Natural killer cell (primary cell): ENCODE results near the gene CLEC2A. TPM values are rescaled to one million over a fixed set of nuclear protein-coding genes. Genes with fewer than 3 reads are reported as not detected.

Source experiments
- ATAC-seq, 3 donors: fragments of 150-1000 bp in 2 of 3; fragments of 200-7000 bp in 1 of 3; cut with Tn5 transposase; 1 replicate in 1 of 3; 2 replicates in 2 of 3; pipeline ENCODE4 v1.10.0; 2021; ENCODE audit warnings: mild to moderate bottlenecking in 2 of 3, moderate library complexity in 2 of 3
- DNase-seq, 2 donors: peaks; one replicate each; pipeline versions ENCODE4 v3.0.0 to v3.0.0-alpha.2; 2013 to 2021; ENCODE audit warnings: mixed read lengths in 1 of 2
- H3K27ac ChIP-seq: one replicate; pipeline ENCODE4 v1.5.1; 2013; ENCODE audit warnings: mild to moderate bottlenecking, low read length
- H3K27me3 ChIP-seq: one replicate; pipeline ENCODE4 v1.6.1; 2013; ENCODE audit warnings: low read length; ENCODE audit not compliant: control insufficient read depth, insufficient read depth
- H3K36me3 ChIP-seq: one replicate; pipeline ENCODE4 v1.6.1; 2013; ENCODE audit warnings: low read length; ENCODE audit not compliant: control insufficient read depth, insufficient read depth
- H3K4me1 ChIP-seq: one replicate; pipeline ENCODE4 v1.6.1; 2013; ENCODE audit warnings: low read length; ENCODE audit not compliant: control insufficient read depth, insufficient read depth
- H3K4me3 ChIP-seq: one replicate; pipeline ENCODE4 v1.5.1; 2013; ENCODE audit warnings: low read length
- H3K9me3 ChIP-seq: one replicate; pipeline ENCODE4 v1.6.1; 2013; ENCODE audit warnings: low read length; ENCODE audit not compliant: control insufficient read depth, insufficient read depth
- H3K27ac Mint-ChIP-seq, 2 donors: one replicate each; pipeline ENCODE4 v1.8.0; 2022; ENCODE audit warnings: mild to moderate bottlenecking in 2 of 2, mixed read lengths in 2 of 2, moderate library complexity in 1 of 2
- H3K27me3 Mint-ChIP-seq, 2 donors: one replicate each; pipeline ENCODE4 v1.8.0; 2022; ENCODE audit warnings: low read depth in 2 of 2, mixed read lengths in 2 of 2
- H3K36me3 Mint-ChIP-seq: one replicate; pipeline ENCODE4 v1.8.0; 2022; ENCODE audit warnings: mixed read lengths
- H3K4me1 Mint-ChIP-seq, 2 donors: one replicate each; pipeline ENCODE4 v1.8.0; 2022; ENCODE audit warnings: mixed read lengths in 2 of 2
- H3K4me3 Mint-ChIP-seq: one replicate; pipeline ENCODE4 v1.8.0; 2022; ENCODE audit warnings: mild to moderate bottlenecking, moderate library complexity, mixed read lengths
- H3K9me3 Mint-ChIP-seq, 2 donors: one replicate each; pipeline ENCODE4 v1.8.0; 2022; ENCODE audit warnings: mixed read lengths in 2 of 2
- WGBS: methylation state at CpG from one replicate; pipeline ENCODE4 v1.1.7; 2013; ENCODE audit warnings: missing lambda C conversion rate; ENCODE audit not compliant: insufficient coverage; 5-methylcytosine and 5-hydroxymethylcytosine counted together
- intact Hi-C: fragments of 100-400 bp; cut with micrococcal nuclease; formaldehyde crosslinking; loops from one replicate; pipeline ENCODE4 v1.14.2; 2022
- total RNA-seq, 4 donors: library from RNA; stranded (reverse); fragments of 120-200 nt in 1 of 4; gene quantifications; one replicate each; pipeline versions ENCODE4 v1.2.3 to v1.2.4, GENCODE V29; 2013 to 2022
- TF ChIP-seq, protein P1 (sequence below): fragments of 200-600 bp; IDR thresholded peaks from one replicate; pipeline ENCODE4 v1.8.0; 2022; ENCODE audit warnings: antibody characterized with exemption

CLEC2A gene
- total RNA-seq, 3 donors from 2014 or later (not counting 1 experiment from before 2014, with no cell fraction given): not detected

- Histone ChIP-seq H3K4me1 (peaks cover 16% of the 10 kb centered on the region), H3K27ac (peak overlapping the region; percentile 72), H3K27me3 (no peaks in the 10 kb centered on the region), H3K36me3 (peaks cover 6% of the 10 kb centered on the region), H3K9me3 (peaks cover 3% of the 10 kb centered on the region), H3K4me3 (peak overlapping the region; percentile 99)
- TF ChIP-seq, protein P1, sequence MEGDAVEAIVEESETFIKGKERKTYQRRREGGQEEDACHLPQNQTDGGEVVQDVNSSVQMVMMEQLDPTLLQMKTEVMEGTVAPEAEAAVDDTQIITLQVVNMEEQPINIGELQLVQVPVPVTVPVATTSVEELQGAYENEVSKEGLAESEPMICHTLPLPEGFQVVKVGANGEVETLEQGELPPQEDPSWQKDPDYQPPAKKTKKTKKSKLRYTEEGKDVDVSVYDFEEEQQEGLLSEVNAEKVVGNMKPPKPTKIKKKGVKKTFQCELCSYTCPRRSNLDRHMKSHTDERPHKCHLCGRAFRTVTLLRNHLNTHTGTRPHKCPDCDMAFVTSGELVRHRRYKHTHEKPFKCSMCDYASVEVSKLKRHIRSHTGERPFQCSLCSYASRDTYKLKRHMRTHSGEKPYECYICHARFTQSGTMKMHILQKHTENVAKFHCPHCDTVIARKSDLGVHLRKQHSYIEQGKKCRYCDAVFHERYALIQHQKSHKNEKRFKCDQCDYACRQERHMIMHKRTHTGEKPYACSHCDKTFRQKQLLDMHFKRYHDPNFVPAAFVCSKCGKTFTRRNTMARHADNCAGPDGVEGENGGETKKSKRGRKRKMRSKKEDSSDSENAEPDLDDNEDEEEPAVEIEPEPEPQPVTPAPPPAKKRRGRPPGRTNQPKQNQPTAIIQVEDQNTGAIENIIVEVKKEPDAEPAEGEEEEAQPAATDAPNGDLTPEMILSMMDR: no peak
- DNase-seq: peak in 1 of 2 donors; percentile 33
- Mint-ChIP-seq H3K27ac (peak overlapping the region; percentile 98 to 100), H3K4me3 (peak overlapping the region; percentile 99), H3K4me1 (peaks cover 58 to 63% of the 10 kb centered on the region in 2 donors), H3K9me3 (peaks cover 5 to 8% of the 10 kb centered on the region in 2 donors), H3K27me3 (no peaks in the 10 kb centered on the region), H3K36me3 (peaks cover 28% of the 10 kb centered on the region)
- no peak for ATAC-seq
- intact Hi-C loops: loop anchor here (5.0 to 10.0 kb wide), 4 partner anchors 40 to 525 kb away; partner anchors contain the start of genes KLRD1 and KLRK1
- WGBS: 13% methylated on average over 2 of the region's 4 CpGs
These were observed 64.6 kb downstream of the CLEC2A start for GRCh38 chr12:9867531-9867930.

DNA sequence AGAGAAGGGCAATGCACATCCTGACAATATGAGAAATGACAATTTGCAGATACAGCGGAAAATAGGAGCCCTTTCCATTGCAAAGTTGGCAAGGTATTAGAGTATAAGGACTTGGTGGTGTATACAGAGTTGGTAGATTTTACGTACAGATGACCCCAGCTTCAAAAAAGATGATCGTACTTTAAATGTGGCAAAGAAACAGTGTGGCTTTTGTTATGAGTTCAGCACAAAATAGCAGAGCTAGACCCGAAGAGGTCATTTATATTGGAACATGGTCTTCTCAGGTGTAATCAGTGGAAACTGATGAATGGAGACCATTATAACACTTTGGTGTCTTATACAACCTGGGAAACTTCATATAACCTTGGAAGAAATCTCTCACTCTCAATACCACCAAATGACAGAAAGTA is 65.3 kb downstream of the CLEC2A start:
- peaks cover 5 to 8% of the 10 kb centered on the region in 2 donors for H3K9me3 Mint-ChIP-seq
- H3K4me1 Mint-ChIP-seq: peaks cover 61 to 63% of the 10 kb centered on the region in 2 donors
- DNase-seq: peak in 1 of 2 donors; percentile 28
- H3K27ac Mint-ChIP-seq: peak overlapping the region; percentile 98 to 100
- Histone ChIP-seq H3K36me3 (peaks cover 6% of the 10 kb centered on the region), H3K4me3 (peak overlapping the region; percentile 99), H3K9me3 (peaks cover 3% of the 10 kb centered on the region), H3K4me1 (peaks cover 16% of the 10 kb centered on the region), H3K27ac (peak overlapping the region; percentile 72), H3K27me3 (no peaks in the 10 kb centered on the region)
- WGBS: 0% methylated on average over 4 of the region's 4 CpGs
- peak overlapping the region; percentile 99 for H3K4me3 Mint-ChIP-seq
- ATAC-seq: no peak
- intact Hi-C loops: loop anchor here (5.0 to 10.0 kb wide), 4 partner anchors 40 to 525 kb away; partner anchors contain the start of genes KLRD1 and KLRK1
- TF ChIP-seq, protein P1: no peak
- no peaks in the 10 kb centered on the region for H3K27me3 Mint-ChIP-seq
- peaks cover 30% of the 10 kb centered on the region for H3K36me3 Mint-ChIP-seq

GRCh38 chr12:9864913-9865675 is 67.1 kb downstream of the CLEC2A start:
- H3K27ac Mint-ChIP-seq: peak overlapping the region; percentile 98 to 100
- peaks cover 36% of the 10 kb centered on the region for H3K36me3 Mint-ChIP-seq
- H3K4me1 ChIP-seq: peaks cover 12% of the 10 kb centered on the region
- peak overlapping the region; percentile 99 for H3K4me3 Mint-ChIP-seq
- ATAC-seq: peak in 2 of 3 donors; percentile 13 to 23
- peak overlapping the region; percentile 72 for H3K27ac ChIP-seq
- H3K9me3 Mint-ChIP-seq: peaks cover 5 to 8% of the 10 kb centered on the region in 2 donors
- intact Hi-C loops: loop anchor here (5.0 to 10.0 kb wide), 4 partner anchors 42 to 527 kb away; partner anchors contain the start of genes KLRD1 and KLRK1
- no peaks in the 10 kb centered on the region for H3K27me3 Mint-ChIP-seq
- TF ChIP-seq, protein P1: no peak
- 79% methylated on average over 2 of the region's 4 CpGs for WGBS
- peak overlapping the region; percentile 99 for H3K4me3 ChIP-seq
- peaks cover 13% of the 10 kb centered on the region for H3K36me3 ChIP-seq
- peak in 1 of 2 donors; percentile 50 for DNase-seq
- H3K4me1 Mint-ChIP-seq: peaks cover 59 to 68% of the 10 kb centered on the region in 2 donors
- no peaks in the 10 kb centered on the region for H3K27me3 ChIP-seq
- H3K9me3 ChIP-seq: peaks cover 3% of the 10 kb centered on the region

Other genes with a start within 250 kb of the CLEC2A start
- gene CLECL1, start 199.3 kb downstream of the CLEC2A start, total RNA-seq: 1 to 10 TPM in 1 of 3 donors, under 1 TPM in 2; 0.64 to 1.5 (median 0.72) TPM
- gene CD69, start 171.5 kb downstream of the CLEC2A start, total RNA-seq: 1,000 to 10,000 TPM in 1 of 3 donors, 100 to 1,000 TPM in 2; 739 to 1,541 (median 990) TPM
- 100 to 1,000 TPM; 364 to 424 (median 392) TPM for gene KLRF1, start 104.9 kb downstream of the CLEC2A start, total RNA-seq
- 100 to 1,000 TPM; 158 to 302 (median 220) TPM for gene CLEC2B, start 63.0 kb downstream of the CLEC2A start, total RNA-seq
- not detected for gene KLRF2, start 50.9 kb downstream of the CLEC2A start, total RNA-seq
- 10 to 100 TPM; 13.6 to 18.9 (median 14.8) TPM for gene CLEC12A, start 39.0 kb upstream of the CLEC2A start, total RNA-seq
- gene CLEC1B, start 66.8 kb upstream of the CLEC2A start, total RNA-seq: 1 to 10 TPM in 2 of 3 donors, under 1 TPM in 1; 0.50 to 2.3 (median 1.0) TPM
- gene CLEC12B, start 78.3 kb upstream of the CLEC2A start, total RNA-seq: 1 to 10 TPM; 3.9 to 5.8 (median 4.9) TPM
- 1 to 10 TPM in 1 of 3 donors, not detected in 2; 1.9 TPM for gene CLEC9A, start 98.3 kb upstream of the CLEC2A start, total RNA-seq
- gene CLEC1A, start 166.6 kb upstream of the CLEC2A start, total RNA-seq: not detected
- gene CLEC7A, start 197.8 kb upstream of the CLEC2A start, total RNA-seq: 10 to 100 TPM in 2 of 3 donors, 1 to 10 TPM in 1; 7.7 to 22.3 (median 20.8) TPM
- gene OLR1, start 239.8 kb upstream of the CLEC2A start, total RNA-seq: 1 to 10 TPM in 2 of 3 donors, not detected in 1; 2.3 to 3.1 TPM
- gene TMEM52B, start 246.7 kb upstream of the CLEC2A start, total RNA-seq: 1 to 10 TPM in 1 of 3 donors, not detected in 2; 1.5 TPM